ENCODE measurements around the gene THAP12. TPM values are rescaled to one million over a fixed set of nuclear protein-coding genes. Genes with fewer than 3 reads are reported as not detected.

Gene THAP12
- total RNA-seq, 2 donors from 2014 or later: 55.9 to 66.6 TPM

DNA sequence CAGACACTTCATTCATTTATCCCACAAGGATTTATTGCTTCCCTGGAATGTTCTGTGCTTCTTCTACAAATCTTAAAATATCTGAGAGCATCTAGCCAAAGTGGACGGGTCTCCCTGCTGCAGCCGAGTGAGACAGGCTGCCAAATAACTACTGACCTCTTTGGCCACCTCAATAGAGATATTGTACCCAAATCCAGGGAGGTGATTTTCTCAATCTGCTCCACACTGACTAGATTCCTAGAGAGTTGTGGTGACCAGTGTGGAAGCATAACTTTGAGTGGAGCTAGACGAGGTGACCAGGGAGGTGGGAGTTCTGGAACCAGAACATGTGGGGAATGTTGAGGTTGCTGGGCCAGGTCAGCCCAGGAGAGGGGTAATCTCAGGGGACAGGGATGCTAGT is 77.5 kb downstream of the THAP12 start:
- Mint-ChIP-seq H3K27me3 (ENCODE audit: low read depth) (peaks cover 8% of the 10 kb centered on the region), H3K36me3 (ENCODE audit: insufficient read depth in 2 of 2) (no peaks in the 10 kb centered on the region), H3K4me3 (no peak overlapping the region), H3K27ac (no peak overlapping the region), H3K4me1 (ENCODE audit: low read depth) (no peaks in the 10 kb centered on the region), H3K9me3 (no peaks in the 10 kb centered on the region)
- DNase-seq: no peak
- no peak for ATAC-seq (replicated peaks in 1 of 2)

GRCh38 chr11:76302996-76303395 is 77.9 kb downstream of the THAP12 start:
- H3K27me3 Mint-ChIP-seq (ENCODE audit: low read depth): peaks cover 8% of the 10 kb centered on the region
- no peaks in the 10 kb centered on the region for H3K9me3 Mint-ChIP-seq
- no peaks in the 10 kb centered on the region for H3K4me1 Mint-ChIP-seq (ENCODE audit: low read depth)
- H3K36me3 Mint-ChIP-seq (ENCODE audit: insufficient read depth in 2 of 2): no peaks in the 10 kb centered on the region
- no peak for ATAC-seq (replicated peaks in 1 of 2)
- DNase-seq: no peak
- no peak overlapping the region for H3K27ac Mint-ChIP-seq
- no peak overlapping the region for H3K4me3 Mint-ChIP-seq

Other genes with a start within 250 kb of the THAP12 start
- under 1 TPM; 0.12 to 0.16 TPM for gene WNT11, start 174.6 kb downstream of the THAP12 start, total RNA-seq
- 1 to 10 TPM; 3.6 to 3.8 TPM for gene GVQW3, start 191 bp upstream of the THAP12 start, total RNA-seq
- gene EMSY, start 63.9 kb upstream of the THAP12 start, total RNA-seq: 10 to 100 TPM; 24.6 to 27.8 TPM